Common myeloid progenitor, CD34-positive (primary cell): ENCODE measurements around the gene SIN3B.

Experiments
- CTCF ChIA-PET: fragments of 350-600 bp; sonication (Branson Sonifier 250); formaldehyde crosslinking; loops from one replicate; lab custom pipeline; 2021; ENCODE audit warnings: antibody characterized with exemption; lab: Charles Lee
- POLR2A ChIA-PET: fragments of 350-600 bp; sonication (Branson Sonifier 250); formaldehyde crosslinking; loops from one replicate; lab custom pipeline; 2021; ENCODE audit warnings: antibody characterized with exemption; lab: Charles Lee
- DNase-seq, 3 donors: peaks; one replicate each; pipeline versions ENCODE4 v3.0.0 to v3.0.0-alpha.2; 2013
- H3K27ac ChIP-seq, 2 experiments: 1 replicate in 1 of 2; 2 replicates in 1 of 2; pipeline ENCODE4 v1.7.0; 2013; ENCODE audit warnings: inconsistent platforms in 2 of 2, low read length in 2 of 2, mild to moderate bottlenecking in 2 of 2, low read depth in 1 of 2, moderate library complexity in 1 of 2; ENCODE audit not compliant: severe bottlenecking in 2 of 2, insufficient read depth in 1 of 2, poor library complexity in 1 of 2
- H3K27me3 ChIP-seq, 5 experiments: replicated peaks in 2 of 5; 1 replicate in 3 of 5; 2 replicates in 2 of 5; pipeline versions ENCODE4 v1.6.1 to v1.7.0; 2013; ENCODE audit warnings: low read length in 4 of 5, mild to moderate bottlenecking in 2 of 5, moderate library complexity in 2 of 5, inconsistent platforms in 1 of 5; ENCODE audit not compliant: insufficient read depth in 5 of 5, control insufficient read depth in 4 of 5
- H3K36me3 ChIP-seq, 4 experiments: 1 replicate in 2 of 4; 2 replicates in 2 of 4; pipeline versions ENCODE4 v1.6.1 to v1.7.0; 2013; ENCODE audit warnings: low read length in 3 of 4, control low read depth in 1 of 4, mild to moderate bottlenecking in 1 of 4; ENCODE audit not compliant: control insufficient read depth in 4 of 4, insufficient read depth in 4 of 4
- H3K4me1 ChIP-seq, 4 experiments: 1 replicate in 3 of 4; 2 replicates in 1 of 4; pipeline versions ENCODE4 v1.6.1 to v1.7.1; 2013; ENCODE audit warnings: low read length in 3 of 4, mild to moderate bottlenecking in 3 of 4, control low read depth in 1 of 4, inconsistent platforms in 1 of 4, moderate library complexity in 1 of 4; ENCODE audit not compliant: control insufficient read depth in 4 of 4, insufficient read depth in 4 of 4; ENCODE audit errors: control extremely low read depth in 1 of 4
- H3K4me3 ChIP-seq, 7 experiments: 1 replicate in 4 of 7; 2 replicates in 3 of 7; pipeline versions ENCODE4 v1.5.1 to v1.7.0; 2013; ENCODE audit warnings: mild to moderate bottlenecking in 7 of 7, low read length in 6 of 7, moderate library complexity in 6 of 7, inconsistent platforms in 2 of 7, low read depth in 2 of 7, control low read depth in 1 of 7; ENCODE audit not compliant: insufficient read depth in 4 of 7, control insufficient read depth in 1 of 7; ENCODE audit errors: extremely low read depth in 1 of 7
- H3K9me3 ChIP-seq, 5 experiments: 1 replicate in 4 of 5; 2 replicates in 1 of 5; pipeline versions ENCODE4 v1.6.1 to v1.7.1; 2013; ENCODE audit warnings: low read length in 4 of 5, mild to moderate bottlenecking in 2 of 5, inconsistent platforms in 1 of 5, low read depth in 1 of 5, moderate library complexity in 1 of 5; ENCODE audit not compliant: control insufficient read depth in 4 of 5, insufficient read depth in 2 of 5; ENCODE audit errors: control extremely low read depth in 1 of 5
- WGBS: methylation state at CpG from one replicate; pipeline ENCODE4 v1.1.5; 2013; ENCODE audit not compliant: insufficient coverage; 5-methylcytosine and 5-hydroxymethylcytosine counted together

The SIN3B gene

DNA sequence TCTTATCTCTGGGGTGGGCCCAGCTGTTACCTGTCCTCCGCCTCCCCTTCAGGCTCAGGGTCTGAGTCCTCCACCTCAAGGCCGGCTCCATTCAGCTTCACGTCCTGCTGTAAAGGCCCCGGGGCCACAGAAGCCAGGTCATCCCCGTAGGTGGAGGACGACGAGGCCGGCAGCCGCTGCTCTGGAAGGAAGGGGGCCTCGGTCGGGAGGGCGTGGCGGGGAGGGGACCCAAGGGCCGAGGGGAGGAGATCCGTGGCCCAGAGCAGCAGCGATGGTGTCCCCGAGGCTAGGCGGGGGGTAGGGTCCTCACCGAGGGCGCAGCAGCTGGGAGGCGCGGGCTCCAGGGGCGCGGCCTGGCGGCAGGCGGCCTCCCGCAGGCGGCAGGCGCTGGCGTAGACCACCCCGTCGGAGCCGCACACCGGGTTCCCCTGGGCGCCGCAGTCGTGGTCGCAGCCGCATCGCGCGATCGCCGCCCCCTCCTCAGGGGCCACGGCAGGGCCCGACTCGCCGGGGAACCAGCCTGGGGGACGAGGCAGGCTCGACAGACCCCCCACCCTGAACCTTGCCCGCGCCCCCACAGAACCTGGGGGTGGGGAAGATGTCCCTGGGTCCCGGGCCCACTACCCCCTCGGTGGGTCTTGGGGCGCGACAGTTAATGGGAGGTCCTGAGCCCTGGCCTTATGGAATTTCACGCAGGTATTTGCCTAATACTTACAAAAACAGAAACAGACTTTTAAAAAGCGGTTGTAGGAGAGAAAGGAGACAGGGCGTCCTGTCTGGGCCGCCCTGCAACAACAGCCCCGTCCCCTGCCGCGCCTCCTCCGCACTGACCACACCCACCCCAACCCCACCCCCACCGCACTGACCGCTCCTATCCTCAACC is 67.2 kb downstream of the SIN3B start:
- peak overlapping the region; percentile 12 to 66 (median 46) for H3K4me3 ChIP-seq
- H3K36me3 ChIP-seq: no peaks in the 10 kb centered on the region
- POLR2A ChIA-PET: no interaction called here
- DNase-seq: peak in 1 of 3 donors; percentile 45
- peaks cover 10 to 58% (median 52%) of the 10 kb centered on the region in 4 experiments for H3K4me1 ChIP-seq
- H3K27me3 ChIP-seq: peaks cover 1 to 37% (median 9%) of the 10 kb centered on the region in 5 experiments
- peak overlapping the region in 1 of 2 experiments; percentile 34 for H3K27ac ChIP-seq
- 1% methylated on average over 44 of the region's 66 CpGs for WGBS
- CTCF ChIA-PET: interaction anchor here (1.2 kb wide), 1 partner anchor 60 kb away, joined by 3 read pairs; no protein-coding TSS in a partner anchor
- H3K9me3 ChIP-seq: no peaks in the 10 kb centered on the region

GRCh38 chr19:16897029-16897855 is 68.0 kb downstream of the SIN3B start:
- Histone ChIP-seq H3K9me3 (no peaks in the 10 kb centered on the region), H3K4me3 (peak overlapping the region in 6 of 7 experiments; percentile 15 to 61 (median 50)), H3K27ac (no peak overlapping the region), H3K4me1 (peaks cover 10 to 53% (median 45%) of the 10 kb centered on the region in 4 experiments), H3K36me3 (no peaks in the 10 kb centered on the region), H3K27me3 (peaks cover 1 to 37% (median 9%) of the 10 kb centered on the region in 5 experiments)
- POLR2A ChIA-PET: no interaction called here
- CTCF ChIA-PET: interaction anchor here (3.7 kb wide), 1 partner anchor 125 kb away, joined by 13 read pairs; no protein-coding TSS in a partner anchor
- under 1% methylated on average over 41 of the region's 68 CpGs for WGBS
- DNase-seq: peak; percentile 73 to 79 (median 74)

GRCh38 chr19:16897856-16898161 is 68.6 kb downstream of the SIN3B start:
- ChIA-PET CTCF (interaction anchor here (3.7 kb wide), 1 partner anchor 125 kb away, joined by 13 read pairs; no protein-coding TSS in a partner anchor), POLR2A (no interaction called here)
- Histone ChIP-seq H3K4me1 (peaks cover 8 to 47% (median 40%) of the 10 kb centered on the region in 4 experiments), H3K27me3 (peaks cover 1 to 37% (median 9%) of the 10 kb centered on the region in 5 experiments), H3K4me3 (peak overlapping the region in 4 of 7 experiments; percentile 15 to 61 (median 54)), H3K27ac (no peak overlapping the region), H3K36me3 (no peaks in the 10 kb centered on the region), H3K9me3 (no peaks in the 10 kb centered on the region)
- WGBS: 3% methylated on average over 23 of the region's 30 CpGs
- DNase-seq: peak in 2 of 3 donors; percentile 41 to 54

- no peak for DNase-seq
- Histone ChIP-seq H3K27ac (no peak overlapping the region), H3K36me3 (no peaks in the 10 kb centered on the region), H3K27me3 (peaks cover 1 to 37% (median 9%) of the 10 kb centered on the region in 5 experiments), H3K4me1 (peaks cover 3 to 41% (median 33%) of the 10 kb centered on the region in 4 experiments), H3K9me3 (no peaks in the 10 kb centered on the region), H3K4me3 (no peak overlapping the region)
- CTCF ChIA-PET: interaction anchor here (0.8 to 5.2 kb wide), 4 partner anchors 12 to 266 kb away, joined by 3 to 33 read pairs (median 8); no protein-coding TSS in a partner anchor
- WGBS: 90% methylated on average over 12 of the region's 12 CpGs
- POLR2A ChIA-PET: no interaction called here
Observed at GRCh38 chr19:16898361-16899015, 69.3 kb downstream of the SIN3B start.

GRCh38 chr19:16899566-16900075 is 70.4 kb downstream of the SIN3B start:
- DNase-seq: peak; percentile 56 to 69 (median 66)
- H3K27me3 ChIP-seq: peaks cover 1 to 38% (median 8%) of the 10 kb centered on the region in 5 experiments
- no peak overlapping the region for H3K27ac ChIP-seq

DNA sequence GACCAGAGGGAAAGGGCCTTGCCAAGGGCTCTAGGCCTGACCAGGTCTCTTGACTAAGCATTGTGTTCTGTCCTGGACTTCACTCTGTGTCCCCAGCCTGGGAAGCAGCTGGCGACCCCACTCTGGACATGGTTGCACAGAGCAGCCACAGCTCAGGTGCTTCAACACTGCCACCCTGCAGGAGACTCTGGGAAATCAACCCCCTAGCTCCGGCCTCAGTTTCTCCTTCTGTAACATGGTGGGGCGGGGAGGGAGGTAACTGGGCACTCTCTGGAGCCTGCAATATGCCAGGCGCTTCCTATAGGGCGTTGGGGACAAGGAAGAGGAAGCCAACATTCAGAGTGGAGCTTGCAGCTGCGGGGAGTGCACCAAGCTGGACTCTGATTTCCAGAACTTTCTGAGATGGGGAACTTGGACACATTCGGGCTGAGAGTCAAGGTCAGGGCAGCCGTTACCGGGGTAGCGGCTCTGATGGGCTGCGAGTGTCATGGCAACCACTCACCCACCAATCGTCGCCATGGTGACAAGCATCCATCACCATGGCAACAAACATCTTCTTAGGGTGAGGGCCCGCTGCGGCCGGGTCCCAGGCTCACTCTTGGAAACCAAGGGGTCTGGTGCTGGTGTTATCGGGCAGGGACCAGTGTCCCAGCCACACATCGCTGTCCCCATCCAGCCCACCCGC is 72.4 kb downstream of the SIN3B start:
- H3K4me1 ChIP-seq: peaks cover 0 to 20% (median 15%) of the 10 kb centered on the region in 4 experiments
- DNase-seq: no peak
- no peaks in the 10 kb centered on the region for H3K9me3 ChIP-seq
- no peak overlapping the region for H3K4me3 ChIP-seq
- H3K27me3 ChIP-seq: peaks cover 0 to 26% (median 0%) of the 10 kb centered on the region in 5 experiments
- H3K36me3 ChIP-seq: no peaks in the 10 kb centered on the region
- POLR2A ChIA-PET: no interaction called here
- WGBS: 90% methylated on average over 13 of the region's 19 CpGs
- CTCF ChIA-PET: interaction anchor here (0.7 to 5.2 kb wide), 4 partner anchors 9 to 197 kb away, joined by 3 to 33 read pairs (median 6); no protein-coding TSS in a partner anchor
- H3K27ac ChIP-seq: no peak overlapping the region

More at GRCh38 chr19:16899566-16900075, 70.4 kb downstream of the SIN3B start:
- H3K4me1 ChIP-seq: peaks cover 3 to 32% (median 22%) of the 10 kb centered on the region in 4 experiments
- H3K9me3 ChIP-seq: no peaks in the 10 kb centered on the region
- H3K4me3 ChIP-seq: no peak overlapping the region
- H3K36me3 ChIP-seq: no peaks in the 10 kb centered on the region
- 10% methylated on average over 5 of the region's 7 CpGs for WGBS
- POLR2A ChIA-PET: interaction anchor here (0.5 kb wide), 1 partner anchor 183 kb away, joined by 3 read pairs; no protein-coding TSS in a partner anchor
- CTCF ChIA-PET: interaction anchor here (0.7 to 5.2 kb wide), 11 partner anchors 8 to 265 kb away, joined by 3 to 33 read pairs (median 3); no protein-coding TSS in a partner anchor
